EH (cell line): ENCODE measurements around the gene MPZL3.
A peak's percentile ranks its signal among the peaks of the same experiment; 100 is the strongest.
"Not testable (repeated sequence)": the region's sequence is repeated elsewhere in the genome, so short reads cannot be mapped to it uniquely, and the experiment has no call there.

ENCODE experiments used
- DNase-seq: peaks from one replicate; pipeline ENCODE4 v3.0.0-alpha.2; 2015; ENCODE audit warnings: low read depth

Gene MPZL3

DNA sequence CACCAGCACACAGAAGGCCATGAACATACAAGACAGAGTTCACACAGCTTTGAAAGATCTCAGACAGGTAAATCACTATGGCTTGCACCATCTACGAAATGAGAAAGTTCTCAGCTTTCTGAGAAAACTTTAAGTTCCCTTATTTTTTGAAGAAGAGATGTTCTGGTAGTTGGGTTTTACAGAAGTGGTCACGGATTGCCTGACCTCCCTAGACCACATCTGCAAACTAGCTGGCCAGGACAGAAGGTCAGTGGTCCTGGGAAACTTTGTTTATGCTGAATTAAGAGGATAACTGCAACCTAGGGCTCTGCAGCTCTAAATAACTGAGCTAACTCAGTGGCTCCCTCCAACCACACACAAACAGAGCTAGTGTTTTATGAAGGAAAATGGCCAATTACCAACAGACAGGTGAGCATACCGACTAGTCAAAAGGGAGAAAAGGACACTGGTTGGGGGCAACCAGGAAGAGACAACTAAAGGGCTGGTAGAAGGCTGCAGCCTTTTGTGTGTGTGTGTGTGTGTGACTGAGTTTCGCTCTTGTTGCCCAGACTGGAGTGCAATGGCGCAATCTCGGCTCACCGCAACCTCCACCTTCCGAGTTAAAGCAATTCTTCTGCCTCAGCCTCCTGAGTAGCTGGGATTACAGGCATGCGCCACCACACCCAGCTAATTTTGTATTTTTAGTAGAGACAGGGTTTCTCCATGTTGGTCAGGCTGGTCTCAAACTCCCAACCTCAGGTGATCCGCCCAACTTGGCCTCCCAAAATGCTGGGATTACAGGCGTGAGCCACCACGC lies 67.2 kb downstream of the MPZL3 start:
- DNase-seq = no peak

DNA sequence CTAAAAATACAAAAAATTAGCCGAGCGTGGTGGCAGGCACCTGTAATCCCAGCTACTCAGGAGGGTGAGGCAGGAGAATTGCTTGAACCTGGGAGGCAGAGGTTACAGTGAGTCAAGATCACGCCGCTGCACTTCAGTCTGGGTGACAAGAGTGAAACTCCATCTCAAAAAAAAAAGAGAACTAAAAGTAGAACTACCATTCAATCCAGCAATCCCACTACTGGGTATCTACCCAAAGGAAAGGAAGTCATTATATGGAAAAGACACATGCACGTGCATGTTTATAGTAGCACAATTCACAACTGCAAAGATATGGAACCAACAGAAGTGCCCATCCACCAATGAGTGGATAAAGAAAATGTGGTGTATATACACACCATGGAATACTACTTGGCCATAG lies 68.5 kb downstream of the MPZL3 start:
- DNase-seq = not testable (repeated sequence)

DNA sequence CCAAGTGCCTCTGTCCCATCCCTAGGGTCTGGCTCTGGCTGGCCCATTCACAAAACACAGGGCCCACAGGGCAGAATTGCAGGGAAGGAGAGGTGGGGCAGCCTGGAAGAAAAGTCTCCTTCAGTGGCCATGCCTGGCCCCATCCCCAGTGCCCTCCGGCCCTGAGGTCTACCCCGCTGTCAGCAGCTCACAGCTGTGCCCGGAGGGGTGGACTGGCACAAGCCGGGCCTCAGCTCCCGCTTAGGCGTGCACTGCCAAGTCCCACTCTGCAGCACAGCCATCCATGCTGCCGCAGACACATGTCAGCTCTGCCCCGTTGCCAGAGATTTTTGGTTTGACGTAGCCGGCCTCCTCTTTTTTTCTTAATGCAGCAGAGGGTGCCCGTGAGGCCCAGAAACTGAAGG lies 71.9 kb downstream of the MPZL3 start:
- peak; percentile 20 for DNase-seq

DNA sequence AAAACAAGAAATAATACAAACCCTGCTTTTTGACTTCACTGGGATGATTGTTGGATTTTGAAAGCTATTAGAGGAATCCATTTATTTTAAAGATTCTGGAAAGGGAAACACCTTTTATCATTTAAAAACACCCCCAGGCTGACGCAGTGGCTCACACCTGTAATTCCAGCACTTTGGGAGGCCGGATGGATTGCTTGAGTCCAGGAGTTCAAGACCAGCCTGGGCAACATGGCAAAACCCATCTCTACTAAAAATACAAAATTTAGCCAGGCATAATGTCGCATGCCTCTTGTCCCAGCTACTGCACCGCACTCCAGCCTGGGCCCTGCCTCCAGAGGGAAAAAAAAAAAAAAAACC lies 75.4 kb downstream of the MPZL3 start:
- DNase-seq = no peak
